Measurements from ENCODE around the gene PSME1. TPM values are rescaled to one million over a fixed set of nuclear protein-coding genes. Genes with fewer than 3 reads are reported as not detected.

Gene PSME1
- total and polyA plus RNA-seq, 2 of the 4 experiments (the other 2 are of a cell fraction) = 42.8 to 106 TPM

DNA sequence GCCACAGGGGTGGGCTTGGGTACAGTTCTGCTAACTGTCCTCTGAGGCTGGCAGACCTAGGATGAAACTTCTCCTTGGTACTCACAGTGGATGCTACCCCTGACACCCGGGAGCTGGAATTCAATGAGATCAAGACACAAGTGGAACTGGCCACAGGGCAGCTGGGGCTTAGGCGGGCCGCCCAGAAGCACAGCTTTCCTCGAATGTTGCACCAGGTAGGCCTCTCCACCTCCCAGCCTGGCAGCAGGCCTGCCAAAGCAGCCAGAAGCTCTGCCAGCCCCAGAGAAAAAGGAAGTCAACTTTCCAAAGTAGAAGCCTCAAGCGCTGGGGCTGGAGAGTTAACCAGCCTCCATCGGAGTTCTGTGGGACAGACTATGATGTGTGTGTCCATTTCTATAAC lies 18.8 kb upstream of the PSME1 start:
- H4K20me1 ChIP-seq (ENCODE audit: insufficient read depth, low read length) = no peaks in the 10 kb centered on the region
- H3K79me1 ChIP-seq (ENCODE audit: low read depth in 1 of 2, low read length in 2 of 2) = peaks cover 10 to 16% of the 10 kb centered on the region in 2 experiments; a peak in 2 of 4 replicates
- H3K4me2 ChIP-seq (ENCODE audit: low read depth, low read length) = no peak overlapping the region
- no peak overlapping the region for H2BK120ac ChIP-seq (ENCODE audit: low read depth, low read length)
- no peak overlapping the region for H2BK5ac ChIP-seq (ENCODE audit: low read depth, low read length, poor library complexity, severe bottlenecking)
- intact Hi-C loops (cut with micrococcal nuclease) (no loop called here), dilution Hi-C loops (cut with HindIII; ENCODE audit: low sequenced_read_pairs, unreplicated experiment) (no loop called here), in situ Hi-C loops (cut with MboI; ENCODE audit: low sequenced_read_pairs) (no loop called here)
- ATAC-seq (ENCODE audit: low read depth) (no peak), DNase-seq (no peak)
- H3K56ac ChIP-seq (ENCODE audit: extremely low read depth, insufficient read depth, low read length) = no peak overlapping the region
- H3K9me3 ChIP-seq (ENCODE audit: control insufficient read depth, insufficient read depth, low read length) = no peaks in the 10 kb centered on the region
- no peak overlapping the region for H3K14ac ChIP-seq (replicated peaks; ENCODE audit: low read depth, low read length)
- H2BK20ac ChIP-seq (ENCODE audit: low read depth, low read length) = no peak overlapping the region
- no peak overlapping the region for H3K9ac ChIP-seq (ENCODE audit: low read depth, low read length)
- H3K27ac ChIP-seq (ENCODE audit: insufficient read depth, low read length) = no peak overlapping the region
- peaks cover 8% of the 10 kb centered on the region; the same call in 1 of the 2 replicates for H3K9me1 ChIP-seq (ENCODE audit: insufficient read depth, low read length)
- no TSS peak for BruUV-seq (replicated peaks)
- no peak for TF ChIP-seq RAD21 (IDR thresholded peaks at IDR 0.05; ENCODE audit: low read length)
- no peak for TF ChIP-seq CHD1 (IDR thresholded peaks at IDR 0.05; ENCODE audit: low read depth, low read length)
- no peak for TF ChIP-seq MXI1 (IDR thresholded peaks at IDR 0.05; ENCODE audit: borderline replicate concordance, low read depth, low read length)
- TF ChIP-seq POLR2A (IDR thresholded peaks at IDR 0.05; ENCODE audit: low read depth, low read length) = no peak
- no peak for TF ChIP-seq MAFK (IDR thresholded peaks at IDR 0.05; ENCODE audit: low read depth, low read length)
- H2AK9ac ChIP-seq (replicated peaks; ENCODE audit: low read depth, low read length, poor library complexity) = no peak overlapping the region
- H4K8ac ChIP-seq (ENCODE audit: low read depth in 2 of 2, low read length in 2 of 2) = no peak overlapping the region
- no peak overlapping the region for H4K91ac ChIP-seq (ENCODE audit: insufficient read depth, low read depth, low read length)
- H3K4me1 ChIP-seq (ENCODE audit: control insufficient read depth, insufficient read depth, low read length) = peaks cover 3% of the 10 kb centered on the region; the same call in 1 of the 2 replicates
- H4K5ac ChIP-seq (ENCODE audit: low read depth, low read length) = no peak overlapping the region
- H3K4ac ChIP-seq (ENCODE audit: low read depth, low read length) = no peak overlapping the region
- H3K18ac ChIP-seq (ENCODE audit: low read depth, low read length) = no peak overlapping the region
- H3K36me3 ChIP-seq (ENCODE audit: control insufficient read depth, insufficient read depth, low read length) = peaks cover 27% of the 10 kb centered on the region
- WGBS, 2 experiments (ENCODE audit: extremely low coverage in 2 of 2, insufficient read length in 1 of 2) = 81% methylated on average over 2 of the region's 6 CpGs; no CpG with 5 or more reads in 1 of the 2 experiments
- no peak overlapping the region for H2AFZ ChIP-seq (replicated peaks; ENCODE audit: low read length, poor library complexity)
- H3K23ac ChIP-seq (ENCODE audit: low read depth, low read length) = no peak overlapping the region
- no peak overlapping the region for H2AK5ac ChIP-seq (ENCODE audit: low read depth, low read length)
- ChIA-PET POLR2A (ENCODE audit: unreplicated experiment) (no interaction called here), CTCF (interaction anchor here (1.2 kb wide), 1 partner anchor 59 kb away, joined by 3 read pairs; no protein-coding TSS in a partner anchor)
- H3K4me3 ChIP-seq (ENCODE audit: insufficient read depth, low read depth, low read length) = no peak overlapping the region
- no peak overlapping the region for H2BK15ac ChIP-seq (ENCODE audit: low read depth, low read length)
- H3K27me3 ChIP-seq (ENCODE audit: control insufficient read depth, insufficient read depth, low read length) = no peaks in the 10 kb centered on the region

Measured in IMR-90 (cell line).